ENCODE measurements around the gene AXL. TPM values are rescaled to one million over a fixed set of nuclear protein-coding genes. Genes with fewer than 3 reads are reported as not detected.

The AXL gene
- total RNA-seq, 4 donors from 2014 or later: 22.3 to 86.5 (median 60.6) TPM

DNA sequence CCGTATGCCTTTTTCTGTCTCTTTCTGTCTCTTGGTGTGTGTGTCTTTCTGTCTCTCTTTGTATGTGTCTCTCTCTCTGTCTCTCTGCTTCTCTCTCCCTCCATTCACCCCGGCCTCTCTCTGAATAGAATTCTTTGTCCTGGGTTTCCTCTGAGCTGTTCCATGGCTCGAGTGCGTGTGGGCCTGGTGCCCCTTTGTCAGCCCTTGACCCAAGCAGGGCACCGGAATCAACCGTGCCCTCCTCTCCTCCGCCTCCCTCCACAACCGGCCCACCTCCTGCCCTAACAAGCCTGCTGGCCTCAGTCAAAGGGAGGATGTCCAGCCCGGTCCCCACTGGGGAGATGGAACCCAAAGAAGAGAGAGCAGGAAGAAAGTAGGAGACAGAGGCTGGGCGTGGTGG is 3.2 kb downstream of the AXL start:
- no peak overlapping the region for H3K4me3 ChIP-seq
- DNase-seq: no peak
- TF ChIP-seq, protein P1, sequence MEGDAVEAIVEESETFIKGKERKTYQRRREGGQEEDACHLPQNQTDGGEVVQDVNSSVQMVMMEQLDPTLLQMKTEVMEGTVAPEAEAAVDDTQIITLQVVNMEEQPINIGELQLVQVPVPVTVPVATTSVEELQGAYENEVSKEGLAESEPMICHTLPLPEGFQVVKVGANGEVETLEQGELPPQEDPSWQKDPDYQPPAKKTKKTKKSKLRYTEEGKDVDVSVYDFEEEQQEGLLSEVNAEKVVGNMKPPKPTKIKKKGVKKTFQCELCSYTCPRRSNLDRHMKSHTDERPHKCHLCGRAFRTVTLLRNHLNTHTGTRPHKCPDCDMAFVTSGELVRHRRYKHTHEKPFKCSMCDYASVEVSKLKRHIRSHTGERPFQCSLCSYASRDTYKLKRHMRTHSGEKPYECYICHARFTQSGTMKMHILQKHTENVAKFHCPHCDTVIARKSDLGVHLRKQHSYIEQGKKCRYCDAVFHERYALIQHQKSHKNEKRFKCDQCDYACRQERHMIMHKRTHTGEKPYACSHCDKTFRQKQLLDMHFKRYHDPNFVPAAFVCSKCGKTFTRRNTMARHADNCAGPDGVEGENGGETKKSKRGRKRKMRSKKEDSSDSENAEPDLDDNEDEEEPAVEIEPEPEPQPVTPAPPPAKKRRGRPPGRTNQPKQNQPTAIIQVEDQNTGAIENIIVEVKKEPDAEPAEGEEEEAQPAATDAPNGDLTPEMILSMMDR (IDR thresholded peaks at IDR 0.05): no peak
- no peak for TF ChIP-seq POLR2A (IDR thresholded peaks at IDR 0.05)
- H3K4me1 ChIP-seq: peaks cover 0 to 5% of the 10 kb centered on the region in 2 donors
- no peaks in the 10 kb centered on the region for H3K9me3 ChIP-seq
- H3K27ac ChIP-seq: no peak overlapping the region
- no peaks in the 10 kb centered on the region for H3K36me3 ChIP-seq
- intact Hi-C loops (cut with DNase I; ENCODE audit: low total_unique reads): no loop called here
- H3K27me3 ChIP-seq: no peaks in the 10 kb centered on the region

DNA sequence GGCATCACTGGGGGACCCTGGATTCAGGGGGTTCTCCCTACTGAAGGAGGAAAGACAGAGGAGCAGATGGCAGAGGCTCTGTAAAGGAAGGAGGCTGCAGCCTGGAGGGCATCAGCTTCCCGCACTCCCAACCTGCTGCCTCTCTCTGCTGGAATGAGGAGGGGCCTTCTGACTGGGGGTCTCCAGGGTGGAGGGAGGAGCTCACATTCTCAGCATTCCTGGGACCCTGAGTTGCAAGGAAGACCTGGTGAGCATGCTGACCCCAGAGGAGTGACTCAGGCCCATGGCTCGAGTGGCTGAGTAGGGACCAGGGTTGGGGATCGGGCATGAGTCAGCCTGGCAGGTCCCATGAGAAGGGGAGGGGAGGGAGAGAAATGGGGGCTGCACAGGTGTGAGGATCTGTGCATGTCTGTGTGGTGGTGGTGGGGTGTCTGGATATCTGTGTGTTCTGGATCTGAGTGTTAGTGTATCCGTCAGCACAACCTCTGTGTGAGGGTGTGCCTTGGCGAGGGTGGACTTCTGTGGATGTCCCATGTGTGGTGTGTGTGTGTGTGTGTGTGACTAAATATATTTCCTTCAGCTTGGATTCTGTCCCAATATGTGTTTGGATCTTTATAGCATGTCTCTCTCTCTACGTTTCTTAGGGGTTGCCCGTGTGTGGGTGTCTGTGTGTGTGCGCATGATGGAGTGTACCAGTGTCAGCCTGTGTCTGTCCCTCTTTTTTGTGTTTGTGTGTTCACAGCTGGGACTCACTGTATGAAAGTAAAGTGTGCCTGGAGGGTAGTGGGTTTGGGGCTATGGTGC is 4.6 kb downstream of the AXL start:
- peaks cover 0 to 5% of the 10 kb centered on the region in 2 donors for H3K4me1 ChIP-seq
- H3K4me3 ChIP-seq: no peak overlapping the region
- no peak for TF ChIP-seq POLR2A (IDR thresholded peaks at IDR 0.05)
- TF ChIP-seq, protein P1 (IDR thresholded peaks at IDR 0.05): no peak
- no peaks in the 10 kb centered on the region for H3K36me3 ChIP-seq
- H3K27me3 ChIP-seq: no peaks in the 10 kb centered on the region
- DNase-seq: no peak
- H3K27ac ChIP-seq: peak overlapping the region; percentile 49 to 93
- H3K9me3 ChIP-seq: no peaks in the 10 kb centered on the region
- intact Hi-C loops (cut with DNase I; ENCODE audit: low total_unique reads): no loop called here

DNA sequence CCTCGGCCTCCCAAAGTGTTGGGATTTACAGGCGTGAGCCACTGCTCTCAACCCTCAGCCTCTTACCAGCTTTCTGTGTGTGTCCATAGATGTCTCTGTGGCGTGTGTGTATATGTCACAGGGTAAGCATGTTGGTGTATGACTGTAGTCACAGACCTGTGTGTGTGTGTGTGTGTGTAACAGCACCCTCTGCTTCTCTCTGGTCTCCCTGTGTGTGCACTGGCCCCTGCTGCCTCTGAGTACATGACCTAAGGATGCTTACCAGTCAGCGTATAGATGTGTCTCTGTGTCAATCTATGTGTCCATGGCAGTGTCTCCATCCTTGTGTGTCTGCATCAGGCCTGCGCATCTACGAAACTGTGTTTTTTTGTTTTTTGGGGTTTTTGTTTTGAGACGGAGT is 5.6 kb downstream of the AXL start:
- H3K27me3 ChIP-seq: no peaks in the 10 kb centered on the region
- peak overlapping the region; percentile 91 to 93 for H3K27ac ChIP-seq
- H3K9me3 ChIP-seq: no peaks in the 10 kb centered on the region
- H3K4me3 ChIP-seq: no peak overlapping the region
- TF ChIP-seq, protein P1 (IDR thresholded peaks at IDR 0.05): no peak
- TF ChIP-seq POLR2A (IDR thresholded peaks at IDR 0.05): no peak
- DNase-seq: no peak
- H3K36me3 ChIP-seq: no peaks in the 10 kb centered on the region
- intact Hi-C loops (cut with DNase I; ENCODE audit: low total_unique reads): no loop called here
- H3K4me1 ChIP-seq: peaks cover 0 to 5% of the 10 kb centered on the region in 2 donors

DNA sequence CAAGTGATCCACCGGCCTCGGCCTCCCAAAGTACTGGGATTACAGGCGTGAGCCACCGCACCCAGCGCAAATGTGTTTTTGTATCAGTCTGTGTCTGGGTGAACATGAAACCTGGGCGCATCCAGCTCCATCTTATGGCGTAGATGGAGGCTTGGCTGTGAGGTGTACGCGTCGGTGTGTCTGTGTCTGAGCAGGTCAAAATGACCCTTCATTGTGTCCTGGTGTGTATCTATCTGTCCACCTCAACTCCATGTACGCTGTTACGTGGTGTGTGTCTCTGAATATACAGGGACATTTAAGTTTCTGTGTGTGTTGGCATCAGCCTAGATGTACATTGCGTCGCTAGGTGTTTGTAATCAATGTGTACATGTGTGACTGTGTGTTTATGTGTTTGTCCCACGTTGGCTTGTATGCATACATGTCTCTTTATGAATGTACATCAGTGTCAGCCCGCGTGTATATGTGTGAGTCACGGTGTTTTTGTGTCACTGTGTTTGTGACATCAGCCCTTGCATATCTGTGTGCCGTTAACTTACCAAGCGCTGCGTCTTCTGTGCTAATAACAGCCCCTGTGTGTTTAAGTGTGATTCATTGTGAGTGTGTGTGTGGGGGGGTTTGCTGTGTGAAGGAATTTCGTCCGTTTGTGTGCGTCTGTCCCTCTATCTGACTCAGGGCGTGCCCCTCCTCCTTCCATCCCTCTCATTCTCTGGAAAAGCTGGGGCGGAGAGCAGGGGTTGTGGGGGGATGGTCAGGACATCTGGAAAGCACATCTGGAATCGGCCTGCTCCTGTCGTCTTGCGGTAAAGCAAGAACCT is 6.4 kb downstream of the AXL start:
- Histone ChIP-seq H3K36me3 (no peaks in the 10 kb centered on the region), H3K27me3 (no peaks in the 10 kb centered on the region), H3K4me1 (peaks cover 0 to 5% of the 10 kb centered on the region in 2 donors), H3K27ac (peak overlapping the region; percentile 91 to 93), H3K4me3 (peak overlapping the region; percentile 15 to 43), H3K9me3 (no peaks in the 10 kb centered on the region)
- TF ChIP-seq, protein P1 (IDR thresholded peaks at IDR 0.05): no peak
- TF ChIP-seq POLR2A (IDR thresholded peaks at IDR 0.05): peak in 1 of 2 donors; percentile 12
- intact Hi-C loops (cut with DNase I; ENCODE audit: low total_unique reads): no loop called here
- DNase-seq: peak; percentile 82 to 90

Data from uterus (tissue), 4 donors.